Right hindlimb (tissue), 1 donor: ENCODE data around the gene NUP210.
"Not testable (repeated sequence)": the region's sequence is repeated elsewhere in the genome, so short reads cannot be mapped to it uniquely, and the experiment has no call there.

ENCODE experiments used
- DNase-seq: peaks from one replicate; pipeline ENCODE4 v3.0.0-alpha.2; 2018

The NUP210 gene

DNA sequence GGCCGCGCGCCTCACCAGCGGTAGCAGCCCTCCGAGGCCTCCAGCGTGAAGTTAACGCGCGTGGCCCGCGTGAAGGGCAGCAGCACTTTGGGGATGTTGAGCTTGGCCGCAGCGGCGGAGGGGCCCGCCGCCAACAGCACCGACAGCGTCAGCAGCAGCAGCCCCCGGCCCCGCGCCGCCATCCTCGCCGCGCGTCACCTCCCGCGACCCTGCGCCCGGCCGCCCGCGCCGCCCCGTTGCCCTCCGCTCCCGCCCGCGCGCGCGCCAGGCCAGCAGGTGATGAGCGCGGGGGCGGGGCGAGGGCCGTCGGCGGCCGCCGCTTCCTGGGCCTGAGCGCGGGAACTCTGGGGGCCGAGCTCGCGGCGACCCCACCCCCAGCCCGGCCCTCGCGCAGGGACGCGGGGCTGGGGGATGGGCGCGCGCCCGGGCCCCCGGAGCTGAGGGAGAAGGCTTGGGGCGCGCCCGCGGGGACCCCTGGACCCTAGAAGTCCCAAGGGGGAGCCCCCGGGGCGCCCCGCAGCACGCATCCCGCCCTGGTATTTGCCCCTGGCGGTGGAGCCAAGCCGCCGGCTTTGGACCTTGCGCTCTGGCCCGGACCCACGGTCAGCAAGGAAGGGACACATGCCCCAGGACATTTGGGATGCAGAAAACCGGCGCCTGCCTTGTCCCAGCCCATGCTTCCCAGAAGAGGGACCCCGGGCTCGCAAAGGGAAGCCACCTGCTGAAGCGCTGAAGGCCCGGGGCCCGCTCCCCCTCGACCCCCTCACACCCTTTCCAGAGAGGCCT lies at the start of gene NUP210:
Gene NUP210 (minus strand): TSS at position 278 of the 786 bp plus-strand sequence. CDS start 96 bp downstream, at position 182.
- DNase-seq: no peak

DNA sequence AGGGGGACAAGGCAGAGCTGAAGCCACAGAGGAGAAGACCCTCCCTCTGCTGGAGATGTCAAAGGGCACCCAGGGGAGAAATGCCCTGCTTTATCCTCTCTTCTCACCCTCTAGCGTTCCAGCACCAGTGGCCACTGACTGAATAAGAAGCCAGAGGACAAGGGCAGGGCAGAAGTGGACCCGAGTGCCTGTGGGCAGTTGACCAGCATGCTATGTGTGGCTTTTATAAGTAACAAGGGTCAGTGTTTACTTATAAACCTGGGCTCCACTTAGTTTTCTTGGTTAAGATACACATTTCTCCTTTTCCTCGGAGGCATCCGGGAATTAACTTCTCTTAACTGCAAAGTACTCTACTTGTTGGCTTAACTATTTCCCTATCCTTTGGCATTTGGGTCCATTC lies 46.7 kb upstream of the NUP210 start:
- no peak for DNase-seq

DNA sequence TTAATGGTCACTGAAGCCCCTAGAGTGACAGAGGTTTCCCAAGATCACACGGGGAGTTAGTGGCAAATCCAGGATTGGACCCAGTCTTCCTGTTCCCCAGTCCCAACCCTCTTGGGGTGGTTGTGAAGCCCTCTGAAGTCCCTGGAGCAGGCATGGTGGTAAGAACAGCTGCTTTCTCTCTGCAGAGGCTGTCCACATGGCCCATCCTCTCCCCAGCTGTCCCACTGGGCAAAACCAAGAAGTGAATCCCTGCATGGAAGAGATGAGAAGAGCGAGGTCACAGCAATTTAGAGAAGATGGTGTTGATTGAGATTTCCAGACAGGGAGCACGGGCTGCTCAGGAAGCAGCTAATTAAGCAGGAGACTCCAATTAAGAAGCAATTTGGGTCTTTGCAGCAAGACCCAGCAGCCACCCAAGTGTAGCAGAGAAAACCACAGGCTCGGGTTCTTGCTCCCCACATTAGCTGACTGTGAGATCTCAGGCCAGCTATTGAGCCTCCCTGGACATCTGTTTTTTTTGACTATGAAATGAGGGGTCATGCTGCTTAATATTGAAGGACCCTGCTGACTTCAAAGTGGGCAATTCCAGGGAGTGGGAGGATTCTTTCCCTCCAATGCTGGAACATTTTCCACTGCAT lies 45.2 kb upstream of the NUP210 start:
- DNase-seq: no peak

DNA sequence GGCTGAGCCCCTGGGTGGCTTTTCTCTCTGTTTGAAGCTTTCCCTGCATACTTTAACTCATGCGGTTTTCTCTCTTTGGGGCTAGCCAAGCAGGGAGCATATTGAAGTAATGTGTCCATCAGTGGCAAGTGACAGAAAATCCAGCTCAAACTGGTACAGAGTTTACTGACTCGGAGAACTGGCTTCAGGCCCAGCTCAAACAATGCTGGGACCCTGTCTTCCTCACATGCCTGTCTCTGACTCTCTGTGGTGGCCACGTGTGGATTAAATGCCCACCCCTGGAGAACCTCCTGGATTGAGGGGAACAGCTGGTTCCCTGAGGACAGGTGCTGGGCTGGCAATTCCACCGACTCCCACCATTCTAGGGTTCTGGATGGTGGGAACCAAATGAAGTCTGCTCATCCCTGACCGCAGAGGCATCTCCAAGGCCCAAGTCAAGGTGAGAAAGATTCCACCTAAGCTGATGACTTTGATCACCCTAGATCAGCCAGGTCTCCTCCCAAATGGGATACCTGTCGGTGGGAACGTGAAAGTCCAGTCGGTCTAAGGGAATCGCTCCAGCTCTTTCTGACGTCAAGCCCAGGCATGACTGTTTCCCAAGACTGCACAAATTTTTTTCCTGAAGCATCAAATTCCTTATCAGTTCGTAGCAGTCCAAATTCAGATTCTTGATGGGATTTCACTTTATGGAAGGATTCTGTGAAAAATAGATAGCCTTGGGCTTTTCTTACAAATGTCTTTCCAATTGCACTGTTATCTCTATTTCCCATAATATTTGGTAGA lies 43.7 kb upstream of the NUP210 start:
- no peak for DNase-seq

DNA sequence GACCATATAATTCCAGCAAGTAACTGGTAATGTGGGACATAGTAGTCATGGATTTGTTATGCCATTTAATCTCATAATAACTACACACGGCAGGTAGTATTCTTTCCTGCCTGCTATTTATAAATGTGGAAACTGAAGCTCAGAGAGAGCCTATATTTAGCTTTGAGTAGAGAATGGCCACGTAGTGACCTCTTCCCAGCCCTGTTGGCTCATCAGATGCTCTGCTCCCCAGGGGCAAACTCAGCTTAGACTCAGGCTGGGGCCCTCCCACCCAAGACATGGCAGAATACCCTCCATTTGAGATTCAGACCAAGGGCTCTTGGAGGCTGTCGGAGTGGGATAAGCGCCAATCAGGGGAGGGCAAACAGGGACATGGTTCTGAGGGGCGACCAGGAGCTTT lies 42.7 kb upstream of the NUP210 start:
- DNase-seq: no peak

DNA sequence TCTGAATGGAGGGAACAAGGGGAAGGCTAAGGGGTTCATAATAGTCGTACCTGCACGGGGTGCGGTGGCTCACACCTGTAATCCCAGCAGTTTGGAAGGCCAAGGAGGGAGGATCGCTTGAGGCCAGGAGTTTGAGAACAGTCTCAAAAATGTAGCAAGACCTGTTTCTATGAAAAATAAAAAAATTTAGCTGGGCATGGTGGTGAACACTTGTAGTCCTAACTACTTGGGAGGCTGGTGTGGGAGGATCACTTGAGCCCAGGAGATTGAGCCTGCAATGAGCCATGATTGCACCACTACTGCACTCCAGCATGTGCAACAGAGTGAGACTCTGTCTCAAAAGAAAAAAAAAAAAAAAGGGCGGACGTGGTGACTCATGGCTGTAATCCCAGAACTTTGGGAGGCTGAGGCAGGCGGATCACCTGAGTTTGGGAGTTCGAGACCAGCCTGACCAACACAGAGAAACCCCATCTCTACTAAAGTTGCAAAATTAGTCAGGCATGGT lies 42.1 kb upstream of the NUP210 start:
- DNase-seq: no peak

DNA sequence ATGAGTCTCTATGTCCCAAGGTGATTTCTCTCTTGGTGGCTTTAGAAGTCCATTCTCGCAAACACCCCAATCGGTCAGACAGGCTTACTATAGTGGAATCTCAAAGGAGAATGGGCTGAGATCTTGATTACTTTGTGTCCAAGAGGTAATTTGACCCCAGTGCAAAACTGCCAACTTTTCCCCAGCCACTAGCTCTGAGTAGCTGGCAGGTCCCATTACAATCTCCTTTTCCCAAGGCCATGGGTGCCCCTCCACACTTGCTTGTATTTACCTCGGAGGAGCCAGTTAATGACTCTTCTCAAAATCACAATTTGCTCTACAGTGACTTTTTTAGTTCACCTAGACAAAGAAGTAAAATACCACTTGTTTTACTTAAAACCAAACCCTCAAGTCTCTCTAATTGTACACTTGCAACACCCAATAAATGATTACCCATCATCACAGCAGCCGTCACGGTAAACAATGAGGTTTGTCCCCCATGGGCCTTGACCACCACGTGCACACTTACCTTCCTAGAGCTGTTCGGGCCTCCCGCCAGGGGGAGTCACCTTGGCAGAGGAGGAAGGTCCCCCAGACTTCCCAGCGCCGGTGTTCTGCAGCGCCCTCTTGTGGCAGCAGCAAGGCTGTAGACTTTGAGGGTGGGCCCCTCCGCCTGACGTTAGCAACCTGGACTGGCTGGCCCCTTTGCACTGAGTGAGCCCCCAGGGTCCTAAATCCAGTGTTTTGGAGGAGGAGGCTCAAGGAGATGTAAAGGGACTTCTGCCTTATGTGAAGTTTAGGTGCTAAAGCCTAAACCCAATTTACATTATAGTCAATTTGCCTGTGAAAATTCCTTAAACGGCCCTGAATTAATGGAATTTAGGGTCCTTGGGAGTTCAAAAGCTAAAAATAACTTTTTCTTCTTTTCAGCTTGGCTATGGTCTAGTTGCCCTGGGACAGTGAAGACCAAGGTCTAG lies 41.3 kb upstream of the NUP210 start:
- DNase-seq: peak; percentile 41

DNA sequence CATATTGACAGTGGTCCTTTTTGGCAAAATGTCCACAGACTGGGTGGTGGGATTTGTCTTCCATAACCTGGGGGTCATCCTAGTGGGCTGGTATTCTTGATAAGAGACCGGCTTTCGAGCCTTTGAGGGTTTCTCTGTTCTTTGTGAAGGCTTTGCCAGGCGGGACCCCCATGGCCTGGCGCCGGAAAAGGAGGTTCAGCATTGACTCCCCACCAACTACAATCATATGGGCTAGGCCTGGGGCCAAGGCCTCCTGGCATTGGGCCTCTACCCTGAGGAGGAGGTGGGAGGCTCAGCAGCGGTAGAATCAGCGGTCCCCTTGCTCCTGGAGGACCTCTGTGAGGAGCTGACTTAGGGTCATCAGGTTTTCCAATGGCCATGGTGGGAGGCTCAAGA lies 40.2 kb upstream of the NUP210 start:
- DNase-seq: no peak

DNA sequence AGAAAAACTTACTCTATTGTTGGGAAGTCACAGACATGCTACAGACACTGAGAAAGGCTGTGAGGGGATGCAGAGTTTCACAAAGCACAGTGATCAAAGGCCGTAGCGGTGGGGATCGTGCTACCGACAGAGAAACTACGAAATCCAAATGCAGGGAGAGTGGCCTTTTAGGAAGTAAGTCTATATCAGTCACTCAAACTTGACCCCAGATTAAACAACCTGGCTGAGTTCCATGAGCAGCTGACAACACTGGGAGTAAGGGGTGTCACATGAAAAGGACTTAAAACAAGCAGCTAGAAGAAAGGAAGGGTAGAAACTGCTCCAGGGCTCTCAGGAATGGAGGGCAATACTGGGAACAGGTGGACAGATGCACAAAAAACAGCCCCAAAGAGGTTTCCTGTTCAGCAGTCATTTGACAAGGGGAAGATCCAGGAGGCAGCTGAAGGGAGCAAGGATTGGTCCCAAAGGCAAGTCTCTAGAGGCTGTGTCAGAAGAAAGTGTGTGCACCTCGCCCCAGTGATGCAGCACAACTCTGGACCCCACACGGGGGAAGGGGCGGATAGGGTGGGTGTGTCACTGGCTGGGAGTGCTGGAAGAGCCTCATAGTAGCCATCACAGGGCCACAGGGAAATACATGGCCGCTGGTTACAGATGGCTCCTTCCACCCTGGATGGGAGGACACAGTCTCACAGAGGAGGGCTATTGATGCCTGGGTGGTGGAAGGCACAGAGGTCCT lies 39.7 kb upstream of the NUP210 start:
- no peak for DNase-seq

DNA sequence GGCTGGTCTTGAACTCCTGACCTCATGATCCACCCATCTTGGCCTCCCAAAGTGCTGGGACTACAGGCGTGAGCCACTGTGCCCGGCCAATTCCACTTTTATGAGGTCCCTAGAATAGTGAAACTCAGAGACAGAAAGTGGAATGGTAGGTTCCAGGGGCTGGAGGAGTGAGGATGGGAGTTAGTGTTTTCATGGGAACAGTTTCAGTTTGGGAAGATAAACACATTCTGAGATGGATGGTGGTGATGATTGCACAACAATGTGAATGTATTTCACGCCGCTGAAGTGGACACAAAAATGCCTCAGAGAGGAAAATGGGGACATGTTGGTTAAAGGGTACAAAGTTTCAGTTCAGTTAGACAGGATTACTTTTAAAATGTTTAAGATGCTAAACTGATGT lies 37.5 kb upstream of the NUP210 start:
- DNase-seq: no peak

DNA sequence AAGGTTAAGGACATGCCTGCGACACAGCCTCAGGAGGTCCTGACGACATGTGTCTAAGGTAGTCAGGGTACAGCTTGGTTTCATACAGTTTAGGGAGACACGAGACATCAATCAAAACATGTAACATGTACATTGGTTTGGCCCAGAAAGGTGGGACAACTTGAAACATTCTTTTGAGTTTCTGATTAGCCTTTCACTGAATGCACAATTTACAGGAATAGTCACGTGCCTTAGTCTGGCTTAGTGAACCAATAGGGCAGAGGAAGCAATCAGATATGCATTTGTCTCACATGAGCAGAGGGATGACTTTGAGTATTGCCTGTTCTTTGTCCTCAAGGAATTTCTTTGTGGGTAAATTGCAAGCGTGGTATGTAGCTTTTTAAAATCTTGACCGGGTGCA lies 35.5 kb upstream of the NUP210 start:
- no peak for DNase-seq

DNA sequence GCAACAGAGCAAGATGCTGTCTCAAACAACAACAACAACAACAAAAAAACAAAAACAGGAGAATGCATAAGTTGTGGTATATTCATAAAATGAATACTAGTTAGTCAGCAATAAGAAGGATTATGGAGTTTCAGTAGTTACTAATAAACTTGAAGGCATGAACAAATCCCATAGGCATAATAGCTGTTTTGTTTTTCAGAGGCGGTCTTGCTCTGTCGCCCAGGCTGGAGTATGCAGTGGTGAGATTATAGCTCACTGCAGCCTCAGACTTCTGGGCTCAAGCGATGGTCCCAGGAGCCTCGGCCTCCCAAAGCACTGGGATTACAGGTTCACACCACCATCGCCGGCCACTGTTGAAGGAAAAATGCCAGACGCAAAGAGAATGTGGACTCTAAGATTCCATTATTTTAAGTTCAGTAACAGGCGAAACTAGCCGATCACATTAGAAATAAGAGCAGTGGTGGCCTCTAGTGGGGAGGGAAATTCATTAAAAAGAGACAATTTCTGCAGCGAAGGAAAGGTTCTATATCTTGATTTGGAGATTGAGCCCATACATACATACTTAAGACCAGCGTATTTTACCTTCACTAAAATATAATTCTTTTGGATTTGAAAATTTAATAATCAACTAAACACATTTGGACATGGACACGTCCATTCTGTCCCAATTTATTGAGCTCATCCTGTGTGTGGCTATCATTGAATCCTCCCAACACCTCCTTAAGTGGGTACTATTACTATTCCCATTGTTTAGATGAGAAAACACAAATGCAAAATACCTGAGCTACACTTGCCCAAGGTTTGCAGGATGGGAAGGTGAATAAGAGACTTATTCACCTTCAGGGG lies 32.6 kb upstream of the NUP210 start:
- DNase-seq: peak; percentile 41

DNA sequence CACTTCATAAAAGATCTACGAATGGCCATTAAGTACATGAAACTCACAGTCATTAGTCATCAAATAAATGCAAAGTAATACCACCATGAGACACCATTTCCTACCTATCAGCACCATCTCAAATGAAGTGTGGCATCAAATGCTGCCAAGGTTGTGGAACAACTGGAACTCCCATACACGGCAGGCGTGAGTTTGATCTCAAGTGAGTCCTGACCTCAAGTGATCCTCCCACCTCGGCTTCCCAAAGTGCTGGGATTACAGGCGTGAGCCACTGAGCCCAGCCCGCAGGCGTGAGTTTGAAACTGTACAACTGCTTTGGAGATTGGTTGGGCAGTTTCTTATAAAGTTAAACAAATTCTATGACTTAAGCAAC lies 31.2 kb upstream of the NUP210 start:
- DNase-seq: no peak

DNA sequence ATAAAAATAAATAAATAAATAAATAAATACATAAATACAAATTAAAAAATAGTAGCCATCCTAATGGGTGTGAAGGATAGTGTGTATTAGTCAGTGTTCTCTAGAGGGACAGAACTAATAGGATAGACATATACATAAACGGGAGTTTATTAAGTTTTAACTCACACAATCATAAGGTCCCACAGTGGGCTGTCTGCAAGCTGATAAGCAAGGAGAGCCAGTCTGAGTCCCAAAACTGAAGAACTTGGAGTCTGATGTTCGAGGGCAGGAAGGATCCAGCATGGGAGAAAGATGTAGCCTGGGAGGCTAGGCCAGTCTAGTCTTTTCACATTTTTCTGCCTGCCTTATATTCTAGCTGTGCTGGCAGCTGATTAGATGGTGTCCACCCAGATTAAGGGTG lies 22.8 kb upstream of the NUP210 start:
- not testable (repeated sequence) for DNase-seq

DNA sequence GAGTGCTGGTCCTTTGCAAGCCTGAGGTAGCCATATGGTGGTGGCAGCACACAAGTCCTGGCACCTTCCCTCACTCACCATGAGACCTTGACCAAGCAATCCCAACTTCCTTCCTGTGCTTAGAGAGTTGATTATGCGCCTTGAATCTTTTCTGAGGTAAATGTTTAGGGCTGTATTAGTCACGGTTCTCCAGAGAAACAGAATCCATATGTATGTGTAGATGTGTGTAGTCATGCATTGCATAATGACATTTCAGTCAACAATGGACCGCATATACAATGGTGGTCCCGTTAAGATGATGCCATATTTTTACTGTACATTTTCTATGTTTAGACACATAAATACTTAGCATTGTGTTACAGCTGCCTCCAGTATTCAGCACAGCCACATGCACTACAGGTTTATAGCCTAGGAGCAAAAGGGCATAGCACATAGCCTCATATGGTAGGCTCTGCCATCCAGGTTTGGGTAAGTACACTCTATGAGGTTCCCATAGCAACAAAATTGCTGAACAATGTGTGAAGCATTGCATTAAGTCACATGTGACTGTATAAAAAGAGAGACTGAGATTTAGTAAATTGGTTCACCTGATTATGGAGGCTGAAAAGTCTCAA lies 20.2 kb upstream of the NUP210 start:
- DNase-seq: no peak

DNA sequence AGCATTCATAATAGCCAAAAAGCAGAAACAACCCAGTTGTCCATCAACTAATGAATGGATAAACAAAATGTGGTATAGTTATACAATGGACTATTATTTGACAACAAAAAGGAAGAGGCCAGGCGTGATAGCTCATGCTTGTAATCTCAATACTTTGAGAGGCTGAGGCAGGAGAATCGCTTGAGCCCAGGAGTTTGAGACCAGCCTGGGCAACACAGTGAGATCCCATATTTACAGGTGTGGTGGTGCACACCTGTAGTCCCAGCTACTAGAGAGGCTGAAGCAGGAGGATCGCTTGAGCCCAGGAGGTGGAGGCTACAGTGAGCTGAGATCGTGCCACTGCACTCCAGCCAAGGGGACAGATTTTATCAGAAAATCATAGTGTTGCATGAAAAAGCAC lies 16.1 kb upstream of the NUP210 start:
- not testable (repeated sequence) for DNase-seq

DNA sequence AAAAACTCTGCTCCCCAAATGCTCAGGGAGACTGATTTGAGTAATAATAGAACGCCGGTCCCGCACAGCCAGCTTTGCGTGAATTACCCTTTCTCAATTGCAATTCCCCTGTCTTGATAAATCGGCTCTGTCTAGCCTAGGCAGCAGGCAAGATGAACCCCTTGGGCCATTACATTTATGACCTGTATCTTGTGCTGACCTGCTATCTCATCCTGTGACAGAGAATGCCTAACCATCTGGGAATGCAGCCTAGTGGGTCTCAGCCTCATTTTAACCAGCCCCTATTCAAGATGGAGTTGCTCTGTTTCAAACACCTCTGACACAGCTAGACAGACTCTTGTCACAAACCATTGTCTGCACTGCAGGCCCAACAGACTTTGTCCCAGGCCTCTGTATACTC lies 13.8 kb upstream of the NUP210 start:
- no peak for DNase-seq

DNA sequence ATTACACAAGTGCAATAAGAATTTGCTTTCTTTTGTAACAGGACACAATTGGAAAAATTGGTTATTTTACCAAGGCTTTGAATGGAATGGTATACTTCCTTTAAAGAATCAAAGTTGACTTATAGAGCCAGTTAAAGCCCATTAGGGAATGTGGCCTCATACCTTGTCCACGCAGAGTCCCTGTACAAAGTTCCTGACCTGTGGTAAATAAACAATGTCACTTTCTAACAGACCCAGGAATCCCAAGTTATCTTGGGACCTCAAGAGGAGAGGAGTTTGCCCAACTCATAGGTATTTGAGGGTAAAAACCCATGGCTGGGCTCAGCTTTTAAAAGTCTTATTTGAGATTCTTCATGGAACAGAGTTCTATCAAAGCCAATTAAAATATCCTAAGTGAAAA lies 12.0 kb upstream of the NUP210 start:
- no peak for DNase-seq

DNA sequence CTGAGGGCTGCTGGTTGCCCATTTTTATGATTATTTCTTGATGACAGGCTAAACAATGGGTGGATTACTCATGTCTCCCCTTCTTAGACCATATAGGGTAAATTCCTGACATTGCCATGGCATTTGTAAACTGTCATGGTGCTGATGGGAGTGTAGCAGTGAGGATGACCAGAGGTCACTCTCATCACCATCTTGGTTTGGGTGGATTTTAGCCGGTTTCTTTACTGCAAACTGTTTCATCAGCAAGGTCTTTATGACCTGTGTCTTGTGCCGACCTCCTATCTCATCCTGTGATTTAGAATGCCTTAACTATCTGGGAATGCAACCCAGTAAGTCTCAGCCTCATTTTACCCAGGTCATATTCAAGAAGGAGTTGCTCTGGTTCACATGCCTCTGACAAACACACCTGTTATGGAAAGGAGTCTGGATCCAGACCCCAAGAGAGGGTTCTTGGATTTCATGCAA lies 10.3 kb upstream of the NUP210 start:
- DNase-seq: not testable (repeated sequence)

DNA sequence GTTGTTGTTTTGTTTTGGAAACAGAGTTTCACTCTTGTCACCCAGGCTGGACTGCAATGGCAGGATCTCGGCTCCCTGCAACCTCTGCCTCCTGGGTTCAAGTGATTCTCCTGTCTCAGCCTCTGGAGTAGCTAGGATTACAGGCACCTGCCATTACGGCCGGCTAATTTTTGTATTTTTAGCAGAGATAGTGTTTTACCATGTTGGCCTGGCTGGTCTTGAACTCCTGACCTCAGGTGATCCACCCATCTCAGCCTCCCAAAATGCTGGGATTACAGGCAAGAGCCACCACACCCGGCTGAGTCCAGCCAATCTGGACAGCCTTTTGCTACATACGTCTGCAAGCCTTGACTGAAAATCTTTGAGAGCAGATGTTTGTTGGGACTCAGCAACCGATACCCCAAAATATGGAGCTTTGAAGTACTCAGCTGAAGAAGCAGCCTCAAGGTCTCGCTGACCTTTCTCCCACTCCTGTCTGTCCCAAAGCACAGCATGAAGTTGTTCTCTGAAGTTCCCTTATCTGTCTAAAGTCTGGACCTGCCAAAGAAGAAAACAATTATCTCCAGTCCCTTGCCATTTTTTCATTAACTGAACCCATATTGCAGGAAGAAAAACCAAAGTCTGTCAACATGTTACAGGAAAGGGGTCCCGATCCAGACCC lies 9.6 kb upstream of the NUP210 start:
- DNase-seq: no peak
